Measurements from ENCODE around the gene SLC25A44. TPM values are rescaled to one million over a fixed set of nuclear protein-coding genes. Genes with fewer than 3 reads are reported as not detected.

Gene SLC25A44
- 9.2 and 14.5 TPM in 2 replicates for total RNA-seq

GRCh38 chr1:156193488-156194299 lies at the start of gene SLC25A44:
Gene SLC25A44, plus strand, starts transcription at chr1:156194104. Its CDS starts 5,744 bp downstream, at chr1:156199848.

DNA sequence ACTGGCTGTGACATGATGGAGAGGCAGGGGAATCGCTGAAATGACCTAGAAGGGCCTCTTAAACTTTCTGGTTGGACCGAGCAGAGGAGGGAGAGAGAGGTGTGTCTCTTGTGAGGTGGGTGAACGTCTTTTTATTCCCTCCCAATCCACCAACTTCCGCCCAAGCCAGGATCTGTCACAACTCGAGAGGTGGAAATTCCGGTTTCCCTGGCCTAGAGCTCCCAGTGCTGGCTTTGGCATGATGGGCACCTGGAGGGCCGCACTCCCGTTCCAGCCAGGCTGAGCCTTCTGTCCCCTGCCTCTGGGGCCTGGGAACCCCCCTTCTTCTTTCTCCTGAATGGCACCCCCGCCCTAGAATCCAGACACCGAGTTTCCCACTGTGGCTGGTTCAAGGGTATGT lies 40.5 kb upstream of the SLC25A44 start, which contains the start of gene SEMA4A:
TSS of gene SEMA4A (plus strand) at position 224 of the 400 bp plus-strand sequence. CDS start 994 bp downstream, outside the sequence.

DNA sequence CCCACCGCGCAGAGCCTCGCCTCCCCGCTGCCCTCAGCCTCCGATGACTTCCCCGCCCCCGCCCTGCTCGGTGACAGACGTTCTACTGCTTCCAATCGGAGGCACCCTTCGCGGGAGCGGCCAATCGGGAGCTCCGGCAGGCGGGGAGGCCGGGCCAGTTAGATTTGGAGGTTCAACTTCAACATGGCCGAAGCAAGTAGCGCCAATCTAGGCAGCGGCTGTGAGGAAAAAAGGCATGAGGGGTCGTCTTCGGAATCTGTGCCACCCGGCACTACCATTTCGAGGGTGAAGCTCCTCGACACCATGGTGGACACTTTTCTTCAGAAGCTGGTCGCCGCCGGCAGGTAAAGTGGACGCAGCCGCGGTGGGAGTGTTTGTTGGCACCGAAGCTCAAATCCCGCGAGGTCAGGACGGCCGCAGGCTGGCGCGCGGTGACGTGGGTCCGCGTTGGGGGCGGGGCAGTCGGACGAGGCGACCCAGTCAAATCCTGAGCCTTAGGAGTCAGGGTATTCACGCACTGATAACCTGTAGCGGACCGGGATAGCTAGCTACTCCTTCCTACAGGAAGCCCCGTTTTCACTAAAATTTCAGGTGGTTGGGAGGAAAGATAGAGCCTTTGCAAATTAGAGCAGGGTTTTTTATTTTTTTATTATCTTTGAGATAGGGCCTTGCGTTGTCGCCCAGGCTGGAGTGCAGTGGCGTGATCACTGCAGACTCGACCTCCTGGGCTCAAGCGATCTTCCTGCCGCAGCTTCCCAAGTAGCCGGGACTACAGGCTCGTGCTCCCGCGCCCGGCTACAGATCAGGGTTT lies 19.1 kb downstream of the SLC25A44 start, which contains the start of gene PMF1:
TSS of gene PMF1 (plus strand) at position 175 of the 811 bp plus-strand sequence. CDS start at position 184, 9 bp downstream.

DNA sequence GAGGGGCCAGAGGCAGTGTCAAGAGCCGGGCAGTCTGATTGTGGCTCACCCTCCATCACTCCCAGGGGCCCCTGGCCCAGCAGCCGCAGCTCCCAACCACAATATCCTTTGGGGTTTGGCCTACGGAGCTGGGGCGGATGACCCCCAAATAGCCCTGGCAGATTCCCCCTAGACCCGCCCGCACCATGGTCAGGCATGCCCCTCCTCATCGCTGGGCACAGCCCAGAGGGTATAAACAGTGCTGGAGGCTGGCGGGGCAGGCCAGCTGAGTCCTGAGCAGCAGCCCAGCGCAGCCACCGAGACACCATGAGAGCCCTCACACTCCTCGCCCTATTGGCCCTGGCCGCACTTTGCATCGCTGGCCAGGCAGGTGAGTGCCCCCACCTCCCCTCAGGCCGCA lies 48.0 kb downstream of the SLC25A44 start, which contains the start of gene BGLAP:
TSS of gene BGLAP (plus strand) at position 259 of the 400 bp plus-strand sequence. CDS start at position 307, 48 bp downstream.

DNA sequence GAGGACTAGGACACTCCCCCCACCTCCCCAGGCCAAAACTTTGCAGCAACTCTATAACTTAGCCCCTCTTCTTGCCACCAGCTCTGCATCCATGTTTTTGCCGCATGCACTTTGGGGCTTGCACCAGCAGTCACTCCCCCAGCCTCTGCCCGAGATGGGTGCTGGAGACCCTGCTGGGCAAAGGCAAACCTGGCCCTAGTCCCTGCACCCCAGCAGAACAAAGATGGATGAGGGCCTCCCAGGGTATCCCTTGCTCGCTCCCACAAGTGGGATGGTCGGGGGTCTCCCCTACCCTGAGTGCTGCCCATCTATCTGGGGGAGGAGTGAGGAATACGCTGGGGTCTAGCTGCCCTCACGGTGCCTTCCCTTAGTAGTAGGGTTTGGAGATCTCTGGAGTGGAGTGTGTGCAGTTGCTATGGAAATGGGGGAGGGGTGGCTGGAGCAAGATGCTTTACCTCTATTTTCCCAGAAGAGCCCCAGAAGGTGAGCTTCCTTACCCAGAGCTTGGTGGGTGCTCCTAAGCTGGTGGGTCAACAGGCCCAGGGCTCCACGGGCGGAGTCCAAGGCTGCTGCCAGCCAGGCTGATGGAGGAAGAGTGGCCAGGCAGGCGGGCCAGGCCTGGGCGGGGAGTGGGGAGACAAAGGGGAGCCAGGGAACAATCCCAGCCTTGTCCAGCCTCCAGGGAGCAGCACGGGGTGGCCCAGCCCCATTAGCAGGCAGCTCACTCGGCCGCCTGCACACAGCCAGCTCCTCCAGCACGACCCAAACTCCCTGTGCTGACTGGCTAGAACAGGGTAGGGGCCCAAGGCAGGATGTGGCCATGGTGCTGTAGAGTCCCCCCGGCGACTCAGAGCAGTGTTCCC lies 53.8 kb downstream of the SLC25A44 start, which contains the start of gene PAQR6:
TSS of gene PAQR6 (minus strand) at position 597 of the 863 bp plus-strand sequence. CDS start 1,325 bp downstream, outside the sequence.

Other genes starting within 250 kb of the SLC25A44 start
- 131 and 138 TPM in 2 replicates for gene ARHGEF2, start 215.6 kb upstream of the SLC25A44 start, total RNA-seq
- 168 and 426 TPM in 2 replicates for gene SSR2, start 173.2 kb upstream of the SLC25A44 start, total RNA-seq
- 18.5 and 26.7 TPM in 2 replicates for gene UBQLN4, start 140.3 kb upstream of the SLC25A44 start, total RNA-seq
- 60.7 and 67.3 TPM in 2 replicates for gene LAMTOR2, start 139.3 kb upstream of the SLC25A44 start, total RNA-seq
- 46.8 and 48.7 TPM in 2 replicates for gene RAB25, start 132.9 kb upstream of the SLC25A44 start, total RNA-seq
- gene MEX3A, start 111.6 kb upstream of the SLC25A44 start, total RNA-seq: 1.7 and 6.0 TPM in 2 replicates
- 455 and 618 TPM in 2 replicates for gene LMNA, start 79.4 kb upstream of the SLC25A44 start, total RNA-seq
- 3.8 and 11.9 TPM in 2 replicates for gene SEMA4A, start 40.5 kb upstream of the SLC25A44 start, total RNA-seq
- 21.2 and 44.4 TPM in 2 replicates for gene PMF1, start 18.9 kb downstream of the SLC25A44 start, total RNA-seq
- gene BGLAP, start 48.1 kb downstream of the SLC25A44 start, total RNA-seq: under 0.01 and 0.07 TPM in 2 replicates
- 0.34 and 1.1 TPM in 2 replicates for gene PAQR6, start 54.0 kb downstream of the SLC25A44 start, total RNA-seq
- 47.8 and 91.1 TPM in 2 replicates for gene SMG5, start 88.7 kb downstream of the SLC25A44 start, total RNA-seq
- gene TMEM79, start 90.2 kb downstream of the SLC25A44 start, total RNA-seq: 9.2 and 16.1 TPM in 2 replicates
- gene GLMP, start 101.6 kb downstream of the SLC25A44 start, total RNA-seq: 27.0 and 28.6 TPM in 2 replicates
- gene VHLL, start 105.2 kb downstream of the SLC25A44 start, total RNA-seq: 0.57 TPM in 1 of 2 replicates, not detected in the other
- 352 and 394 TPM in 2 replicates for gene CCT3, start 144.2 kb downstream of the SLC25A44 start, total RNA-seq
- 0.34 and 0.36 TPM in 2 replicates for gene TSACC, start 144.4 kb downstream of the SLC25A44 start, total RNA-seq
- under 0.01 TPM in 1 of 2 replicates, not detected in the other for gene RHBG, start 175.1 kb downstream of the SLC25A44 start, total RNA-seq

Data from nasal cavity respiratory epithelium epithelial cell of viscerocranial mucosa (primary cell).